GM18499 (cell line): ENCODE data around the gene OR10P1.

Experiments used
- ATAC-seq: cut with Tn5 transposase; IDR thresholded peaks from one replicate; pipeline ENCODE4 v1.9.1; 2021; ENCODE audit warnings: moderate number of reproducible peaks; ENCODE audit not compliant: insufficient read depth, unreplicated experiment

Gene OR10P1

DNA sequence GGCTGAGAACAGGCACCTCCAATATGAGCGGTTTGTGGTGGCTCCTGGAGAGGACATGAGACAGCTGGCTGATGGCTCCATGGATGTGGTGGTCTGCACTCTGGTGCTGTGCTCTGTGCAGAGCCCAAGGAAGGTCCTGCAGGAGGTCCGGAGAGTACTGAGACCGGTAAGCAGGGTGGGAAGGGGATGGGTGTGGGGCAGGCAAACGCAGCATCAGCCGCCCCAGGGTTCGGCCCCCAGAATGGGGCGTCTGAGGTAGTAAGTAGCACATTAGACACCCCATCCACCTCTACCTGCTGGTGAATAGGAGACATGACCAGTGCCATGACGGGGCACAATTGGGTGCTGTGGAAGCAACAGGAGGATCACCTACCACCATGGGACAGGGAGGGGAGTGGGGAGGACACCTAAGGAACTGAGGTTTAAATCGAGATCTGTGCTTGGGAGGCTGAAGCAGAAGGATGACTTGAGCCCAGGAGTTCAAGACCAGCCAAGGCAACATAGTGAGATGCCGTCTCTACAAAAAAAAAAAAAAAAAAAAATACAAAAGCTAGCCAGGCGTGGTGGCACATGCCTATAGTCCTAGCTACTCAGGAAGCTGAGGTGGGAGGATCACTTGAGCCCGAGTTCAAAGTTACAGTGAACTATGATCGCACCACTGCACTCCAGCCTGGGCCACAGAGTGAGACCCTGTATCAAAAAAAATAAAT, 45.5 kb downstream of the OR10P1 start:
- ATAC-seq: no peak

DNA sequence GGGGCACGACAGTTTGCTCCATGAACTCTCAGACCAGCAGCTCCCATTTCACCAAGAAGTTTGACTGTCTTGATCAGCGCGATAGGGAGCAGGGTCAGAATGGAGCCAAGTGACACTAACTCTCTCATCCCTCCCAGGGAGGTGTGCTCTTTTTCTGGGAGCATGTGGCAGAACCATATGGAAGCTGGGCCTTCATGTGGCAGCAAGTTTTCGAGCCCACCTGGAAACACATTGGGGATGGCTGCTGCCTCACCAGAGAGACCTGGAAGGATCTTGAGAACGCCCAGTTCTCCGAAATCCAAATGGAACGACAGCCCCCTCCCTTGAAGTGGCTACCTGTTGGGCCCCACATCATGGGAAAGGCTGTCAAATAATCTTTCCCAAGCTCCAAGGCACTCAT, 47.0 kb downstream of the OR10P1 start:
- ATAC-seq: no peak

DNA sequence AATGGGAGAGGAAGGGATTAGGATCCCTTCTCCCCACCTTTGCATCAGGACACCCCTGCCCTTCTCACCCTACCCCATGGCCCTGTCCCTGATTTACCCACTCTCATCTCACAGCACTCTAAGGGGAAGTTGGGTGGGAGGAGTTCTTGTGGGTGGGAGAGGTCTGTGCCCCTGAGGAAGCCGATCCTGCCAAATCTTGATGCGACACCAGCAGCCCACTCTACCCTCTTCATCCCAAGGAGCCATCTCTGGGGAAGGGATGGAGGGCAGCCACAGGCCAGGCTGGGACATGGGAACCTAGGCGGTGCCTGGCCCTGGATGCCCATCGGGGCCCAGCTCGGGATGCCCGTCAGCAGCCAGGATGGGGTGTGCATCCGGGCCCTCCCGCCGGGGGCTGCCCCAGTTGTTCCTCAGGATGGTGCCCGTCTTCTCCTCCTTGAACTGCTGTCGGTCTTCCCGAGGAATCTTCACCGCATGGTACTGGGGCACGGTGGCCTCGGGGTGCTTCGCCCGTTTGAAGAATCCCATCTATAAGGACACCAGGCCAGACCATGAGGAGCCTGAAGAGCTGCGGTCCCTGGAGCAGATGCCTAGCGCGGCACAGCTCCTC, 48.2 kb downstream of the OR10P1 start:
- ATAC-seq: no peak

DNA sequence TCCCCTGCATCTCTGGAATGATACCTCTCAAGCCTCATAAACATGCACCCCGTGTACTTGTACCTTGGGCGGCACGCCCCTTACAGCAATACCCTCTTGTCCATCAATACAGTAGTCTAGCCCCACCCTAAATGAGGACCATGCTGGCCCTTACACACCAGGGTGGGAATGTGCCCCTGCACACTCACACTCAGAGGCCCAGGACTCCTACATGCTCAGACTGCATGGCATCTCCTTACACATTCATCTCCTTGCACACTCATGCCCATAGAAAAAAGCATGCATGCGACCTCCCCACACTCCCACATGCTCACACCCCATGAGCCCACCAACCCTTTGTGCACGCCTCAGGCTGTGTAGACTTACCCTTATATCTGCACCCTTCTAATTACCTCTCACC, 49.0 kb downstream of the OR10P1 start:
- no peak for ATAC-seq

DNA sequence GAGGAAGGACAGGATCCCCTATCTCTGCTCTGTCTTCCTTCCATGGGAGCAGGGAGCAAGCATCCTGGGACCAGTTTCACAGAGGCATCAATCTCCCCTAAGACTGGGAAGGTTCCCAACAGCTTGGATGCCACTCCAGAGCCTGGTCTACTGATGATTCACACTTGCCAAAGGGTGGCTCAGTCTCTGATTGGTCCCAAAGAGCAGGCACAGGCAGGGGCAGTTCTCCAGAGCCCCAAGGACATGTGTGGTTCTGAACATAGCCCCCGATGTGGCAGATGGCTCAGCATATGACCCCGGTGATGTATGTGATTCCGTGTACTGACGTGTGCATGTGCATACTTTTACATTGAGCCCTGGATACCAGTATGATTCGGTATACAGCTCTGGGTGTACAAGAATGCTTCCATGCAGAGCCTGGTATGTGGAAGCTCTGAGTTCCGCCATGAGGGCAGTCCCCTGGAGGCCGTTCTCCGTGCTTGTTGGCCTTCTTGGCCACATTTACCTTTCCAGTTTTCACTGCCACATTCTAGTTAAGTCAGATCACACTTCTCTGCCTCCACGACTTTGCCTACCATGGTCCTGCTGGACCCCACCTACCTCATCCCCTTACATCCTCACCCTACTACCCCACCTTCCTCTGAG, 49.8 kb downstream of the OR10P1 start:
- ATAC-seq: no peak
